A549 (cell line): ENCODE measurements around the gene CHST15. TPM values are rescaled to one million over a fixed set of nuclear protein-coding genes. Genes with fewer than 3 reads are reported as not detected.

Experiments used
- ATAC-seq, 2 experiments: fragments of 200-7000 bp in 1 of 2; fragments of >200 bp in 1 of 2; cut with Nextera tagmentation in 1 of 2; cut with Tn5 transposase in 1 of 2; 3 replicates each; pipeline versions ENCODE4 v1.8.0 to v1.9.1; 2018 to 2020; ENCODE audit warnings: mild to moderate bottlenecking in 1 of 2, moderate library complexity in 1 of 2
- CTCF ChIA-PET: fragments of 300-600 bp; sonication (Branson Sonifier 250); formaldehyde crosslinking; extraction: SDS; loops from one replicate; lab custom pipeline; 2021; ENCODE audit warnings: antibody characterized with exemption, inconsistent platforms; lab: Yijun Ruan, JAX
- POLR2A ChIA-PET: fragments of 350-600 bp; formaldehyde crosslinking; extraction: SDS; loops from one replicate; lab custom pipeline; 2021; ENCODE audit warnings: antibody characterized with exemption, inconsistent platforms; lab: Yijun Ruan, JAX
- DNase-seq, 2 experiments: peaks; one replicate each; pipeline versions ENCODE4 v3.0.0 to v3.0.0-alpha.2; 2011 to 2016; ENCODE audit warnings: low read depth in 1 of 2, low spot score in 1 of 2
- FAIRE-seq: peaks from 2 replicates; lab custom pipeline; 2011; peaks lifted over from hg19 to GRCh38; lab: Jason Lieb, UNC
- H3K27ac ChIP-seq, 2 experiments: fragments of >200 bp; sonication (Bioruptor Twin); formaldehyde crosslinking; 3 replicates each; pipeline ENCODE4 v1.5.1; 2016 to 2017
- H3K4me1 ChIP-seq: fragments of >200 bp; sonication (Bioruptor Twin); formaldehyde crosslinking; 3 replicates; pipeline ENCODE4 v1.6.1; 2016
- H3K4me2 ChIP-seq: fragments of >200 bp; sonication (Bioruptor Twin); formaldehyde crosslinking; 3 replicates; pipeline ENCODE4 v1.6.1; 2016
- H3K4me3 ChIP-seq: fragments of >200 bp; sonication (Bioruptor Twin); formaldehyde crosslinking; 3 replicates; pipeline ENCODE4 v1.5.1; 2016
- H3K9me3 ChIP-seq: fragments of >200 bp; sonication (Bioruptor Twin); formaldehyde crosslinking; 3 replicates; pipeline ENCODE4 v1.6.1; 2016
- ATOH8 ChIP-seq: fragments of 250-450 bp; sonication (Bioruptor Pico); IDR thresholded peaks from 2 replicates; pipeline ENCODE4 v1.5.0; 2020; ENCODE audit warnings: low read depth, mild to moderate bottlenecking, moderate library complexity
- BCL3 ChIP-seq: fragments of >200 bp; sonication (Bioruptor Twin); formaldehyde crosslinking; IDR thresholded peaks from 3 replicates; pipeline ENCODE4 v1.6.1; 2016
- BHLHE40 ChIP-seq: IDR thresholded peaks from 2 replicates; pipeline ENCODE4 v1.6.1; 2012; ENCODE audit warnings: low read depth, low read length, inconsistent platforms
- EHMT2 ChIP-seq: fragments of 200-600 bp; sonication (generic); IDR thresholded peaks from 2 replicates; pipeline ENCODE4 v1.6.1; 2016; ENCODE audit warnings: antibody characterized with exemption, low read depth, mild to moderate bottlenecking, moderate library complexity
- FOXS1 ChIP-seq: fragments of 250-450 bp; sonication (Bioruptor Pico); IDR thresholded peaks from 2 replicates; pipeline ENCODE4 v1.5.0; 2020; ENCODE audit warnings: mild to moderate bottlenecking, moderate library complexity
- HOXA7 ChIP-seq: fragments of 250-450 bp; sonication (Bioruptor Pico); IDR thresholded peaks from 2 replicates; pipeline ENCODE4 v1.5.0; 2020; ENCODE audit warnings: mild to moderate bottlenecking, moderate library complexity
- JUNB ChIP-seq: fragments of >200 bp; sonication (Bioruptor Twin); formaldehyde crosslinking; IDR thresholded peaks from 2 replicates; pipeline ENCODE4 v1.6.1; 2016
- KDM5A ChIP-seq: fragments of 200-600 bp; sonication (generic); IDR thresholded peaks from 2 replicates; pipeline ENCODE4 v1.6.1; 2016; ENCODE audit warnings: antibody characterized with exemption, mild to moderate bottlenecking
- MYC ChIP-seq: IDR thresholded peaks from 2 replicates; pipeline ENCODE4 v1.6.1; 2012; ENCODE audit warnings: mild to moderate bottlenecking, inconsistent platforms, low read length, improper control_type of control experiment, borderline replicate concordance
- NR3C1 ChIP-seq: fragments of >200 bp; sonication (Bioruptor Twin); formaldehyde crosslinking; IDR thresholded peaks from 3 replicates; pipeline ENCODE4 v1.6.1; 2017
- PBX3 ChIP-seq: IDR thresholded peaks from 2 replicates; pipeline ENCODE4 v1.6.1; 2012
- POLR2A ChIP-seq: IDR thresholded peaks from 2 replicates; pipeline ENCODE4 v1.6.1; 2012; ENCODE audit warnings: mild to moderate bottlenecking, low read length
- RAD21 ChIP-seq, 2 experiments: fragments of >200 bp in 1 of 2; sonication (Bioruptor Twin) in 1 of 2; formaldehyde crosslinking in 1 of 2; IDR thresholded peaks in 1 of 2; conservative IDR thresholded peaks in 1 of 2; 2 replicates in 1 of 2; 3 replicates in 1 of 2; pipeline ENCODE4 v1.6.1; 2012 to 2018; ENCODE audit warnings: inconsistent platforms in 1 of 2
- RARB ChIP-seq: fragments of 250-450 bp; sonication (Bioruptor Pico); IDR thresholded peaks from 2 replicates; pipeline ENCODE4 v1.8.0; 2021; ENCODE audit warnings: mild to moderate bottlenecking, moderate library complexity
- REST ChIP-seq: fragments of 200-600 bp; sonication (generic); IDR thresholded peaks from 2 replicates; pipeline ENCODE4 v1.6.1; 2016; ENCODE audit warnings: antibody characterized with exemption, mild to moderate bottlenecking, moderate library complexity
- RNF2 ChIP-seq: fragments of 200-600 bp; sonication (generic); IDR thresholded peaks from 2 replicates; pipeline ENCODE4 v1.6.1; 2016; ENCODE audit warnings: low read depth, mild to moderate bottlenecking, antibody characterized with exemption, moderate library complexity, borderline replicate concordance
- SMC3 ChIP-seq: fragments of >200 bp; sonication (Bioruptor Twin); formaldehyde crosslinking; IDR thresholded peaks from 3 replicates; pipeline ENCODE4 v1.6.1; 2018; ENCODE audit warnings: inconsistent platforms
- WGBS: methylation state at CpG from one replicate; pipeline ENCODE4 v1.1.6; 2017; ENCODE audit errors: missing lambda C conversion rate; 5-methylcytosine and 5-hydroxymethylcytosine counted together
- polyA plus RNA-seq, 4 experiments: library from polyadenylated mRNA; depleted of rRNA in 3 of 4; stranded (reverse); fragments of >200 nt; fragmentation: RNase III in 1 of 4; extraction: RNeasy Plus Mini Kit Qiagen cat#74134 plus additional on column Dnase treatment in 1 of 4; gene quantifications; 2 replicates in 3 of 4; 3 replicates in 1 of 4; pipeline ENCODE4 v1.2.3, GENCODE V29; 2011 to 2017

CHST15 gene
- polyA plus RNA-seq, 2 of the 4 experiments (the other 2 are of a cell fraction), result 5.1 to 10.3 TPM

GRCh38 chr10:124066126-124066700 is 27.2 kb downstream of the CHST15 start:
- Histone ChIP-seq H3K9me3 (no peaks in the 10 kb centered on the region), H3K4me2 (no peak overlapping the region), H3K4me1 (peaks cover 16% of the 10 kb centered on the region), H3K4me3 (no peak overlapping the region), H3K27ac (no peak overlapping the region)
- FAIRE-seq (no peak), DNase-seq (no peak), ATAC-seq (no peak)
- POLR2A ChIA-PET, result no interaction called here
- TF ChIP-seq JUNB (no peak), RAD21 (conservative IDR thresholded peaks at IDR 0.05 in 1 of 2, IDR thresholded peaks at IDR 0.05 in 1 of 2) (no peak), PBX3 (no peak), HOXA7 (CRISPR knock-in tag) (no peak), MYC (no peak), BCL3 (no peak), SMC3 (no peak), RARB (CRISPR knock-in tag) (no peak), FOXS1 (CRISPR knock-in tag) (no peak), POLR2A (no peak), EHMT2 (no peak), BHLHE40 (no peak)
- CTCF ChIA-PET, result interaction anchor here (0.6 to 1.5 kb wide), 3 partner anchors 9 to 1682 kb away, joined by 3 to 6 read pairs (median 3); partner anchors contain the start of gene CHST15
- WGBS, result 74% methylated on average over 12 of the region's 12 CpGs

- no peak for FAIRE-seq
Measured at GRCh38 chr10:124065382-124066125, 27.8 kb downstream of the CHST15 start.

More at GRCh38 chr10:124065382-124066125, 27.8 kb downstream of the CHST15 start:
- Histone ChIP-seq H3K27ac (no peak overlapping the region), H3K4me3 (no peak overlapping the region), H3K4me1 (peaks cover 16% of the 10 kb centered on the region), H3K9me3 (no peaks in the 10 kb centered on the region), H3K4me2 (no peak overlapping the region)
- ChIA-PET POLR2A (no interaction called here), CTCF (interaction anchor here (0.7 to 1.5 kb wide), 2 partner anchors 10 to 27 kb away, joined by 3 to 6 read pairs; partner anchors contain the start of gene CHST15)
- no peak for TF ChIP-seq REST
- TF ChIP-seq RNF2, result no peak
- TF ChIP-seq BCL3, result no peak
- no peak for TF ChIP-seq NR3C1
- no peak for TF ChIP-seq KDM5A
- no peak for TF ChIP-seq ATOH8 (CRISPR knock-in tag)
- no peak for DNase-seq
- WGBS, result 84% methylated on average over 12 of the region's 12 CpGs
- ATAC-seq, result no peak
